K562 (cell line): ENCODE data around the gene GLRA3. TPM values are rescaled to one million over a fixed set of nuclear protein-coding genes. Genes with fewer than 3 reads are reported as not detected.

Experiments
- ATAC-seq: fragments of 200-7000 bp; cut with Tn5 transposase; 3 replicates; pipeline ENCODE4 v1.9.1; 2020; ENCODE audit warnings: moderate library complexity
- BruUV-seq: library from RNA; stranded (reverse); fragments of 400-500 nt; replicated peaks from 2 replicates; lab custom pipeline; 2021; lab: Mats Ljungman, UMichigan
- CTCF ChIA-PET: fragments of 300-600 bp; formaldehyde crosslinking; extraction: SDS; loops from one replicate; lab custom pipeline; 2021; ENCODE audit warnings: low intra/inter-chr PET ratio; lab: Yijun Ruan, JAX
- POLR2A ChIA-PET: fragments of 300-600, 350-650 bp; sonication (Branson Sonifier 250); formaldehyde crosslinking; extraction: SDS; loops from one replicate; lab custom pipeline; 2021; ENCODE audit warnings: antibody characterized with exemption, inconsistent platforms; lab: Yijun Ruan, JAX
- DNase-seq, 4 experiments: peaks; one replicate each; pipeline versions ENCODE4 v3.0.0 to v3.0.0-alpha.2; 2011 to 2018; ENCODE audit warnings: low spot score in 3 of 4, mixed read lengths in 3 of 4; ENCODE audit errors: extremely low read depth in 1 of 4
- FAIRE-seq: peaks from 2 replicates; lab custom pipeline; 2011; peaks lifted over from hg19 to GRCh38; lab: Jason Lieb, UNC
- H2AFZ ChIP-seq: 2 replicates; pipeline ENCODE4 v1.6.0; 2011; ENCODE audit warnings: low read depth, low read length, control low read depth, inconsistent platforms
- H3K27ac ChIP-seq: fragments of 200-600 bp; 3 replicates; pipeline ENCODE4 v1.8.0; 2011; ENCODE audit warnings: low read depth, mild to moderate bottlenecking, control low read depth, inconsistent platforms, low read length, moderate library complexity, mixed read lengths; ENCODE audit errors: extremely low read depth
- H3K27me3 ChIP-seq, 2 experiments: fragments of 300-600 bp in 1 of 2; 2 replicates in 1 of 2; 3 replicates in 1 of 2; pipeline versions ENCODE4 v1.6.0 to v1.8.0; 2011; ENCODE audit warnings: inconsistent platforms in 2 of 2, low read length in 2 of 2, mild to moderate bottlenecking in 1 of 2, mixed read lengths in 1 of 2, moderate library complexity in 1 of 2; ENCODE audit not compliant: control insufficient read depth in 2 of 2, insufficient read depth in 2 of 2
- H3K36me3 ChIP-seq: fragments of 300-600 bp; 3 replicates; pipeline ENCODE4 v1.8.0; 2011; ENCODE audit warnings: mild to moderate bottlenecking, low read length, inconsistent platforms; ENCODE audit not compliant: control insufficient read depth, insufficient read depth
- H3K4me1 ChIP-seq, 2 experiments: fragments of 200-600 bp in 1 of 2; replicated peaks in 1 of 2; 2 replicates in 1 of 2; 3 replicates in 1 of 2; pipeline versions ENCODE4 v1.5.1 to v1.8.0; 2011; ENCODE audit warnings: inconsistent platforms in 2 of 2, low read length in 2 of 2, mild to moderate bottlenecking in 1 of 2, mixed read lengths in 1 of 2, moderate library complexity in 1 of 2; ENCODE audit not compliant: control insufficient read depth in 2 of 2, insufficient read depth in 2 of 2
- H3K4me2 ChIP-seq: 2 replicates; pipeline ENCODE4 v1.6.1; 2011; ENCODE audit warnings: low read length, control low read depth, inconsistent platforms, mixed read lengths; ENCODE audit not compliant: insufficient read depth
- H3K4me3 ChIP-seq: fragments of 200-600 bp; sonication (generic), shearing (Covaris generic); 2 replicates; pipeline ENCODE4 v1.5.1; 2016; ENCODE audit warnings: control low read depth, inconsistent platforms
- H3K79me2 ChIP-seq: fragments of 200-600 bp; 3 replicates; pipeline ENCODE4 v1.8.0; 2011; ENCODE audit warnings: low read length, inconsistent platforms; ENCODE audit not compliant: control insufficient read depth, insufficient read depth
- H3K9ac ChIP-seq, 2 experiments: 2 replicates each; pipeline versions ENCODE4 v1.6.0 to v1.6.1; 2011; ENCODE audit warnings: low read depth in 2 of 2, low read length in 2 of 2, control low read depth in 1 of 2, inconsistent platforms in 1 of 2, mild to moderate bottlenecking in 1 of 2, mixed read lengths in 1 of 2; ENCODE audit not compliant: insufficient read depth in 1 of 2
- H3K9me1 ChIP-seq: one replicate; pipeline ENCODE4 v1.6.0; 2011; ENCODE audit warnings: inconsistent platforms, mild to moderate bottlenecking, low read length, moderate library complexity; ENCODE audit not compliant: control insufficient read depth, insufficient read depth
- H3K9me3 ChIP-seq: replicated peaks from 2 replicates; pipeline ENCODE4 v1.5.1; 2011; ENCODE audit warnings: low read depth, low read length, inconsistent platforms; ENCODE audit not compliant: control insufficient read depth, insufficient read depth
- H4K20me1 ChIP-seq: replicated peaks from 2 replicates; pipeline ENCODE4 v1.6.1; 2011; ENCODE audit warnings: low read length, inconsistent platforms, mixed read lengths; ENCODE audit not compliant: control insufficient read depth, insufficient read depth
- HNRNPUL1 ChIP-seq: fragments of 200-400 bp; formaldehyde crosslinking; IDR thresholded peaks from 2 replicates; pipeline ENCODE4 v1.6.1; 2017; ENCODE audit warnings: low read length
- PRPF4 ChIP-seq: fragments of 200-400 bp; formaldehyde crosslinking; IDR thresholded peaks from one replicate; pipeline ENCODE4 v1.6.1; 2017; ENCODE audit warnings: low read length, low read depth, mild to moderate bottlenecking; ENCODE audit not compliant: insufficient read depth, poor library complexity, severe bottlenecking
- SMAD1 ChIP-seq: fragments of 150-350 bp; IDR thresholded peaks from 2 replicates; pipeline ENCODE4 v1.6.1; 2014; ENCODE audit warnings: low read length, low read depth; ENCODE audit not compliant: partially characterized antibody
- SMARCA4 ChIP-seq: fragments of 450-650 bp; IDR thresholded peaks from 2 replicates; pipeline ENCODE4 v1.6.1; 2016
- ZFPM2 ChIP-seq: fragments of 250-450 bp; sonication (Bioruptor Pico); IDR thresholded peaks from 2 replicates; pipeline ENCODE4 v1.5.1; 2022; ENCODE audit warnings: mild to moderate bottlenecking
- whole genome bisulfite sequencing: fragments of 100-300 bp; shearing (Covaris generic); methylation state at CpG from one replicate; pipeline ENCODE4 v1.1.6; 2016; ENCODE audit warnings: low coverage, mixed read lengths; ENCODE audit not compliant: insufficient coverage; ENCODE audit errors: missing lambda C conversion rate; 5-methylcytosine and 5-hydroxymethylcytosine counted together
- in situ Hi-C: fragments of 300-500 bp; cut with MboI; formaldehyde crosslinking; loops from 4 replicates; pipeline ENCODE4 v1.15.0; 2018; ENCODE audit warnings: inconsistent platforms, mixed read lengths
- intact Hi-C: fragments of 100-400 bp; cut with micrococcal nuclease; formaldehyde crosslinking; loops from 2 replicates; pipeline ENCODE4 v1.14.2; 2022
- polyA plus RNA-seq, 8 experiments: library from polyadenylated mRNA; depleted of rRNA in 4 of 8; stranded (reverse) in 5 of 8; unstranded in 3 of 8; fragments of >200 nt; fragmentation: Nextera tagmentation in 2 of 8; fragmentation: Illumina TruSeq in 1 of 8; extraction: Ambion mirVana in 2 of 8; extraction: Trizol in 1 of 8; gene quantifications; 2 replicates each; pipeline versions ENCODE4 v1.2.1 to v1.2.3, GENCODE V29; 2011 to 2014; ENCODE audit warnings: inconsistent platforms in 1 of 8, missing spikeins in 1 of 8
- total RNA-seq, 7 experiments: library from RNA; depleted of rRNA in 6 of 7; stranded (reverse); fragments of >200 nt in 6 of 7; fragmentation: Illumina TruSeq in 2 of 7; extraction: Trizol in 2 of 7; gene quantifications; 2 replicates each; pipeline versions ENCODE4 v1.2.1 to v1.2.3, GENCODE V29; 2011 to 2021; ENCODE audit warnings: low replicate concordance in 1 of 7

GLRA3 gene
- total and polyA plus RNA-seq, 9 of the 15 experiments (the other 6 are each of a cell fraction or from before 2014, with no cell fraction given): 0.06 to 0.14 (median 0.08) TPM; not detected in 2

GRCh38 chr4:174864031-174864430 lies 35.0 kb upstream of the GLRA3 start:
- H3K79me2 ChIP-seq: no peaks in the 10 kb centered on the region
- H3K9me3 ChIP-seq: no peaks in the 10 kb centered on the region
- ATAC-seq (no peak), FAIRE-seq (no peak), DNase-seq (no peak)
- CTCF ChIA-PET: no interaction called here
- H3K36me3 ChIP-seq: no peaks in the 10 kb centered on the region
- no peaks in the 10 kb centered on the region for H3K9me1 ChIP-seq
- no TSS peak for BruUV-seq
- POLR2A ChIA-PET: no interaction called here
- H3K4me3 ChIP-seq: no peak overlapping the region
- H3K27ac ChIP-seq: no peak overlapping the region
- H3K27me3 ChIP-seq: no peaks in the 10 kb centered on the region
- H3K9ac ChIP-seq: no peak overlapping the region
- no peak for TF ChIP-seq PRPF4
- TF ChIP-seq SMARCA4: no peak
- TF ChIP-seq ZFPM2 (CRISPR knock-in tag): no peak
- no peak for TF ChIP-seq SMAD1
- in situ Hi-C loops (no loop called here), intact Hi-C loops (no loop called here)
- no peaks in the 10 kb centered on the region for H4K20me1 ChIP-seq
- no peaks in the 10 kb centered on the region for H3K4me1 ChIP-seq
- H3K4me2 ChIP-seq: no peak overlapping the region
- WGBS: 0% methylated on average over 2 of the region's 2 CpGs
- no peak overlapping the region for H2AFZ ChIP-seq

DNA sequence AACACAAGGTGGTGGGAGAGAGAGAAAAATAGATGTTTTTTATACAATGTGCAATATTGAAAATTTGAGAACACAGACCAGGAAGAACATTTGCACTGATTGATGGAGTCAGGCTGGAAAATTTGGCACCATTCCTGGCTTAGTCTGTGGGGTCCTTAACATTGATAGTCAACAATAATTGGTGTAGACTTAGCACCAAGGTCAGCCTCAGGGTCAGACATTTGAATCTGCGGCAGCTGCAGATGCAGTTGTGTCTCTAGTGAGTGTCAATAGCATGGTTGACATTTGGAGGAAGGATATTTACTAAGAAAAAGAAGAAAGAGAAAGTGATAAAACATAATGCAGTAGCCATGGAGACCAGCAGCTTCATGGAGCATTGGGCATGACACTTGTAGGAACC lies 31.5 kb upstream of the GLRA3 start:
- Histone ChIP-seq H3K4me1 (no peaks in the 10 kb centered on the region), H3K36me3 (no peaks in the 10 kb centered on the region), H3K27me3 (no peaks in the 10 kb centered on the region), H3K9me3 (no peaks in the 10 kb centered on the region), H3K27ac (no peak overlapping the region), H2AFZ (no peak overlapping the region), H3K9me1 (no peaks in the 10 kb centered on the region), H3K4me3 (no peak overlapping the region), H4K20me1 (no peaks in the 10 kb centered on the region), H3K79me2 (no peaks in the 10 kb centered on the region), H3K9ac (no peak overlapping the region), H3K4me2 (no peak overlapping the region)
- in situ Hi-C loops: no loop called here
- WGBS: 6% methylated on average over 1 of the region's 1 CpG
- no peak for FAIRE-seq
- CTCF ChIA-PET: no interaction called here
- no TSS peak for BruUV-seq
- POLR2A ChIA-PET: no interaction called here
- ATAC-seq: no peak
- no peak for DNase-seq
- TF ChIP-seq HNRNPUL1: no peak
- intact Hi-C loops: no loop called here
